ENCODE data around the gene CTAGE8.
"Not testable (repeated sequence)": the region's sequence is repeated elsewhere in the genome, so short reads cannot be mapped to it uniquely, and the experiment has no call there.

The CTAGE8 gene

DNA sequence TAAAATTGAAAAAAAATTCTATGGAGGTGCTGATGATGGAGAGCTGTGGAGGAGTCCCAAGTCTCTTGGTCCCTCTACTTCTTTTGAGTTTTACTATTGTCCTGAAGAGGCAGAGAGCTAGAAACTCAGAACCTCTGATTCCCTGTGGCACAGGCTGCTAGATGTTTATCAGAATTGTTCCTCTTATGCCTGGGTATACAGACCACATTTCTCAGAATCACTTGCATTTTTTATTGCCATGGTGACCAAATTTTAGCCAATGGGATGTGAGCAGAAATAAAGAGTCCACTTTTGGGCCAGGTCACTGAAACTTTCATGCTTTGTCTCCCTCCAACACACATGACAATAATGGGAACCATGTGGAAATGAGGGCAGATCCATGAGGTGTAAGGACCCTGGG lies 45.4 kb downstream of the CTAGE8 start:
- not testable (repeated sequence) for H4K91ac ChIP-seq (ENCODE audit: low read depth, low read length, poor library complexity); H3K79me1 ChIP-seq (ENCODE audit: low read depth, low read length); H3K14ac ChIP-seq (ENCODE audit: low read length); H3K4me2 ChIP-seq (ENCODE audit: insufficient read depth, low read length, poor library complexity, severe bottlenecking); H2AFZ ChIP-seq (ENCODE audit: low read length); H3K36me3 ChIP-seq (replicated peaks in 1 of 2; ENCODE audit: control insufficient read depth in 2 of 2, insufficient read depth in 2 of 2, low read length in 2 of 2); H2BK15ac ChIP-seq (ENCODE audit: low read length); H4K8ac ChIP-seq (ENCODE audit: low read depth, low read length); H3K18ac ChIP-seq (ENCODE audit: low read length); H2BK12ac ChIP-seq (ENCODE audit: low read length); H2AK5ac ChIP-seq (ENCODE audit: low read depth, low read length); H3K4ac ChIP-seq (ENCODE audit: low read length); H3K9ac ChIP-seq (ENCODE audit: low read depth, low read length, poor library complexity); H2BK120ac ChIP-seq (ENCODE audit: low read depth, low read length); DNase-seq (ENCODE audit: low spot score); H3K27ac ChIP-seq (replicated peaks; ENCODE audit: low read length); H3K23ac ChIP-seq (ENCODE audit: low read depth, low read length, poor library complexity); H3K9me3 ChIP-seq (replicated peaks in 1 of 2; ENCODE audit: control insufficient read depth in 2 of 2, insufficient read depth in 1 of 2, low read depth in 1 of 2, low read length in 2 of 2); H2BK5ac ChIP-seq (ENCODE audit: low read length); H3K27me3 ChIP-seq (ENCODE audit: control insufficient read depth in 3 of 3, insufficient read depth in 3 of 3, low read depth in 1 of 3, low read length in 3 of 3); H3K4me1 ChIP-seq (ENCODE audit: control insufficient read depth in 2 of 2, insufficient read depth in 1 of 2, low read depth in 1 of 2, low read length in 2 of 2); H3K4me3 ChIP-seq (ENCODE audit: low read length in 2 of 2)

DNA sequence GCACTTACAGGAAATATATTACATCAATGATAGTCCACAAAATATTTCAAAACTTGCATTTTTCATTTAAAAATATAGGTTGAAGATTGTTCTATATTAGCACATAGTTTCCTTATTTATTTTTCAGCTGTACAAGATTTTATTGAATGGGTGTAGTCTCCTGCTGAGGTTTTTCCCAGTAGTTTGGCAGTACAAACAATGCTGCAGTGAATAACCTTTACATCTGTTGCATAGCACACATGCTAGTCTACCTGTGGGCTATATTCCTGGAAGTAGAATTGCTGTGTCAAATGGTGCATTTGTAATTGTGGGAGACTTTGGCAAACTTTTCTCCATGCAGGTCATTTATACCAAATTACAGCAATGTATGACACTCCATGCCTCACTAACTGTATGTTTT lies 48.6 kb downstream of the CTAGE8 start:
- H4K91ac ChIP-seq (ENCODE audit: low read depth, low read length, poor library complexity); H3K36me3 ChIP-seq (replicated peaks in 1 of 2; ENCODE audit: control insufficient read depth in 2 of 2, insufficient read depth in 2 of 2, low read length in 2 of 2); H3K4me2 ChIP-seq (ENCODE audit: insufficient read depth, low read length, poor library complexity, severe bottlenecking); H3K23ac ChIP-seq (ENCODE audit: low read depth, low read length, poor library complexity); H3K9me3 ChIP-seq (replicated peaks in 1 of 2; ENCODE audit: control insufficient read depth in 2 of 2, insufficient read depth in 1 of 2, low read depth in 1 of 2, low read length in 2 of 2); H4K8ac ChIP-seq (ENCODE audit: low read depth, low read length); H2BK15ac ChIP-seq (ENCODE audit: low read length); H3K4me3 ChIP-seq (ENCODE audit: low read length in 2 of 2); H2BK12ac ChIP-seq (ENCODE audit: low read length); H2AK5ac ChIP-seq (ENCODE audit: low read depth, low read length); H3K27ac ChIP-seq (replicated peaks; ENCODE audit: low read length); DNase-seq (ENCODE audit: low spot score); H3K4ac ChIP-seq (ENCODE audit: low read length); H3K4me1 ChIP-seq (ENCODE audit: control insufficient read depth in 2 of 2, insufficient read depth in 1 of 2, low read depth in 1 of 2, low read length in 2 of 2); H2BK5ac ChIP-seq (ENCODE audit: low read length); H2BK120ac ChIP-seq (ENCODE audit: low read depth, low read length); H3K79me1 ChIP-seq (ENCODE audit: low read depth, low read length); H2AFZ ChIP-seq (ENCODE audit: low read length); H3K9ac ChIP-seq (ENCODE audit: low read depth, low read length, poor library complexity); H3K18ac ChIP-seq (ENCODE audit: low read length); H3K14ac ChIP-seq (ENCODE audit: low read length); H3K27me3 ChIP-seq (ENCODE audit: control insufficient read depth in 3 of 3, insufficient read depth in 3 of 3, low read depth in 1 of 3, low read length in 3 of 3): not testable (repeated sequence)

DNA sequence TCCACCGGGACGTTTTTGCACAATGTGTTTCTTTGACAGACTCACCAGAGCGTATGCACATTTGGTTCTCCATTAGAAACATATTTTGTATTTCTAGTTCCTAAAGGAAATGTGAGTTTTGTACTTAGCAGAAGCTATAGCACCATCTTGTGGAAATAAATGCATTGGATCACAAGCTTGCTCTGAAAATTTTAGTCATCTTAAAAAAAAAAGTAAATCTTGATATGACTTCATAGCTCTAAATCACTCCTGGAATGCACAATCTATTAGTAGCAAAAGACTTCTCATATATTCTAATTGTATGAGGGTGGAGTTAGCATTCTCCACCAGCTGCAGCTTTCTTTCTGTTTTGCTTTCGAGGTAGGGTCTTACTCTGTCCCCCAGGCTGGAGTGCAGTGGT lies 49.9 kb downstream of the CTAGE8 start:
- not testable (repeated sequence) for H3K79me1 ChIP-seq (ENCODE audit: low read depth, low read length); H3K9ac ChIP-seq (ENCODE audit: low read depth, low read length, poor library complexity); H2AK5ac ChIP-seq (ENCODE audit: low read depth, low read length); H2BK120ac ChIP-seq (ENCODE audit: low read depth, low read length); H3K9me3 ChIP-seq (replicated peaks in 1 of 2; ENCODE audit: control insufficient read depth in 2 of 2, insufficient read depth in 1 of 2, low read depth in 1 of 2, low read length in 2 of 2); DNase-seq (ENCODE audit: low spot score); H2BK5ac ChIP-seq (ENCODE audit: low read length); H3K36me3 ChIP-seq (replicated peaks in 1 of 2; ENCODE audit: control insufficient read depth in 2 of 2, insufficient read depth in 2 of 2, low read length in 2 of 2); H2AFZ ChIP-seq (ENCODE audit: low read length); H4K8ac ChIP-seq (ENCODE audit: low read depth, low read length); H2BK15ac ChIP-seq (ENCODE audit: low read length); H3K18ac ChIP-seq (ENCODE audit: low read length); H3K4me3 ChIP-seq (ENCODE audit: low read length in 2 of 2); H3K14ac ChIP-seq (ENCODE audit: low read length); H3K4ac ChIP-seq (ENCODE audit: low read length); H3K27me3 ChIP-seq (ENCODE audit: control insufficient read depth in 3 of 3, insufficient read depth in 3 of 3, low read depth in 1 of 3, low read length in 3 of 3); H3K27ac ChIP-seq (replicated peaks; ENCODE audit: low read length); H3K4me1 ChIP-seq (ENCODE audit: control insufficient read depth in 2 of 2, insufficient read depth in 1 of 2, low read depth in 1 of 2, low read length in 2 of 2); H4K91ac ChIP-seq (ENCODE audit: low read depth, low read length, poor library complexity); H3K4me2 ChIP-seq (ENCODE audit: insufficient read depth, low read length, poor library complexity, severe bottlenecking); H3K23ac ChIP-seq (ENCODE audit: low read depth, low read length, poor library complexity); H2BK12ac ChIP-seq (ENCODE audit: low read length)
- WGBS, 2 donors (ENCODE audit: extremely low coverage in 2 of 2, insufficient read length in 2 of 2, insufficient replicate concordance in 1 of 2): no CpG with 5 or more reads among the region's 4 CpGs

DNA sequence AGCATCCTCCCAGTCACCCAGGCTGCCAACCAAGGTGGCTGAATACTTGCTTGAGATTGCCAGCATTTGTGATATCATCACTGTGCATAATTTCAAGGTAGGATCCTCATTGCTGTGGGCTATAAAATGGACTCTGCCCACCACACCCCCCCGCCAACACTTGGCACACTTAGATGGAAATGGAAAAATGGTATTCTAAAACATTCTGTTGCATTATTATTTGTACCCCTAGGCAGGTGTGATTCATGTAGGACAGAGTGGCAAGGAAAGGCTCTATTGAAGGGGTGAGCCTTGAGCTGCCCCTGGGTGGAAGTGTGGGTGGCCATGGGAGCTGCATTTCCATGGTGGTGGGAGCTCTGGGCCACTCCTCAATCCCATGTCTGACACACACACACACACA lies 50.5 kb downstream of the CTAGE8 start:
- H2BK12ac ChIP-seq (ENCODE audit: low read length); H3K9me3 ChIP-seq (replicated peaks in 1 of 2; ENCODE audit: control insufficient read depth in 2 of 2, insufficient read depth in 1 of 2, low read depth in 1 of 2, low read length in 2 of 2); H3K27me3 ChIP-seq (ENCODE audit: control insufficient read depth in 3 of 3, insufficient read depth in 3 of 3, low read depth in 1 of 3, low read length in 3 of 3); H3K36me3 ChIP-seq (replicated peaks in 1 of 2; ENCODE audit: control insufficient read depth in 2 of 2, insufficient read depth in 2 of 2, low read length in 2 of 2); H2BK120ac ChIP-seq (ENCODE audit: low read depth, low read length); H3K9ac ChIP-seq (ENCODE audit: low read depth, low read length, poor library complexity); H4K8ac ChIP-seq (ENCODE audit: low read depth, low read length); H2BK5ac ChIP-seq (ENCODE audit: low read length); DNase-seq (ENCODE audit: low spot score); H3K4me2 ChIP-seq (ENCODE audit: insufficient read depth, low read length, poor library complexity, severe bottlenecking); H3K14ac ChIP-seq (ENCODE audit: low read length); H4K91ac ChIP-seq (ENCODE audit: low read depth, low read length, poor library complexity); H3K4me3 ChIP-seq (ENCODE audit: low read length in 2 of 2); H2BK15ac ChIP-seq (ENCODE audit: low read length); H2AFZ ChIP-seq (ENCODE audit: low read length); H3K79me1 ChIP-seq (ENCODE audit: low read depth, low read length); H3K18ac ChIP-seq (ENCODE audit: low read length); H3K27ac ChIP-seq (replicated peaks; ENCODE audit: low read length); H3K4me1 ChIP-seq (ENCODE audit: control insufficient read depth in 2 of 2, insufficient read depth in 1 of 2, low read depth in 1 of 2, low read length in 2 of 2); H3K4ac ChIP-seq (ENCODE audit: low read length); H2AK5ac ChIP-seq (ENCODE audit: low read depth, low read length); H3K23ac ChIP-seq (ENCODE audit: low read depth, low read length, poor library complexity): not testable (repeated sequence)
- WGBS, 2 donors (ENCODE audit: extremely low coverage in 2 of 2, insufficient read length in 2 of 2, insufficient replicate concordance in 1 of 2): no CpG with 5 or more reads among the region's 1 CpG
